ENCODE measurements around the gene TRRAP. TPM values are rescaled to one million over a fixed set of nuclear protein-coding genes. Genes with fewer than 3 reads are reported as not detected.
A peak's percentile ranks its signal among the peaks of the same experiment; 100 is the strongest.

The TRRAP gene
- total RNA-seq, 1 donor from 2014 or later = 35.6 TPM

DNA sequence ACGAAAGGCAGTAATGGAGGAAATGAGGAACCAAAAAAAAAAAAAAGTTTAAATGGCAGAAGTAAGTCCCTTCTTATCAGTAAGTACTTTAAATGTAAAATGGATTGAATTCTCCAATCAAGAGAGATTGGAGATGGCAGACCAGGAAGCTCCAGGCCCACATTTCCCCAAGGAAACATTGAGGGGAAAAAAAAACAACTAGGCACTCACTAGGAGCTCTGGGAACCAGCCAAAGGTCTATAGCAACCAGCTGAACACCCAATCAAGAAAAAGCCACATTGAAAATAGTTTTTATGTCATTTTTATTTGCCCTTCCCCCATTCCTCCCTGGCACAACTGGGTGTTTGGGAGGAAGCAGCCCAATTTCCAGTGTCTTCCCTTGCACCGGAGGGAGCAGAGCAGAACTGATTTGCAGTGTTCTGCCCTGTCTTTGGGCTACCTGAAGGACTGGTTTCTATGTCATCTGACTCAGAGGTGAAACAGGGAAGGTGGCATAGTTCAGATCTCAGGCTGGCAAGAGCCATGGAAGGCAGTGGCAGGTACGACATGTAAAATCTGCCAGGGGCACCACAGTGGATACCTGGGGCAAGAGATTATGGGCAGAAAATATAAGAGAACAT, 143.7 kb downstream of the TRRAP start:
- intact Hi-C loops (cut with DNase I) = no loop called here
- H3K36me3 ChIP-seq = peaks cover 10% of the 10 kb centered on the region
- no peaks in the 10 kb centered on the region for H3K27me3 ChIP-seq
- H3K27ac ChIP-seq = no peak overlapping the region
- DNase-seq (no peak), ATAC-seq (peak; percentile 34)
- no peak for TF ChIP-seq CTCF (IDR thresholded peaks at IDR 0.05)
- H3K9me3 ChIP-seq = no peaks in the 10 kb centered on the region
- H3K4me1 ChIP-seq = peaks cover 10% of the 10 kb centered on the region
- no peak overlapping the region for H3K4me3 ChIP-seq

GRCh38 chr7:99024066-99024465, 145.7 kb downstream of the TRRAP start:
- no peak overlapping the region for H3K4me3 ChIP-seq
- H3K27ac ChIP-seq = no peak overlapping the region
- ATAC-seq (no peak), DNase-seq (no peak)
- H3K36me3 ChIP-seq = peaks cover 24% of the 10 kb centered on the region
- H3K4me1 ChIP-seq = peaks cover 10% of the 10 kb centered on the region
- no peaks in the 10 kb centered on the region for H3K9me3 ChIP-seq
- intact Hi-C loops (cut with DNase I) = no loop called here
- no peaks in the 10 kb centered on the region for H3K27me3 ChIP-seq
- TF ChIP-seq CTCF (IDR thresholded peaks at IDR 0.05) = no peak

GRCh38 chr7:99027241-99027640, 148.9 kb downstream of the TRRAP start:
- no peak for TF ChIP-seq CTCF (IDR thresholded peaks at IDR 0.05)

GRCh38 chr7:99027841-99028240, 149.5 kb downstream of the TRRAP start:
- intact Hi-C loops (cut with DNase I) = no loop called here
- peak; percentile 12 for ATAC-seq
- H3K27ac ChIP-seq = no peak overlapping the region
- no peak for TF ChIP-seq CTCF (IDR thresholded peaks at IDR 0.05)
- no peak for DNase-seq
- peaks cover 52% of the 10 kb centered on the region for H3K36me3 ChIP-seq
- no peak overlapping the region for H3K4me3 ChIP-seq
- H3K27me3 ChIP-seq = no peaks in the 10 kb centered on the region
- H3K4me1 ChIP-seq = no peaks in the 10 kb centered on the region
- no peaks in the 10 kb centered on the region for H3K9me3 ChIP-seq

More at GRCh38 chr7:99027241-99027640, 148.9 kb downstream of the TRRAP start:
- DNase-seq (no peak), ATAC-seq (no peak)
- H3K9me3 ChIP-seq = no peaks in the 10 kb centered on the region
- no peak overlapping the region for H3K27ac ChIP-seq
- no peak overlapping the region for H3K4me3 ChIP-seq
- H3K27me3 ChIP-seq = no peaks in the 10 kb centered on the region
- H3K4me1 ChIP-seq = peaks cover 1% of the 10 kb centered on the region
- peaks cover 46% of the 10 kb centered on the region for H3K36me3 ChIP-seq
- intact Hi-C loops (cut with DNase I) = no loop called here

DNA sequence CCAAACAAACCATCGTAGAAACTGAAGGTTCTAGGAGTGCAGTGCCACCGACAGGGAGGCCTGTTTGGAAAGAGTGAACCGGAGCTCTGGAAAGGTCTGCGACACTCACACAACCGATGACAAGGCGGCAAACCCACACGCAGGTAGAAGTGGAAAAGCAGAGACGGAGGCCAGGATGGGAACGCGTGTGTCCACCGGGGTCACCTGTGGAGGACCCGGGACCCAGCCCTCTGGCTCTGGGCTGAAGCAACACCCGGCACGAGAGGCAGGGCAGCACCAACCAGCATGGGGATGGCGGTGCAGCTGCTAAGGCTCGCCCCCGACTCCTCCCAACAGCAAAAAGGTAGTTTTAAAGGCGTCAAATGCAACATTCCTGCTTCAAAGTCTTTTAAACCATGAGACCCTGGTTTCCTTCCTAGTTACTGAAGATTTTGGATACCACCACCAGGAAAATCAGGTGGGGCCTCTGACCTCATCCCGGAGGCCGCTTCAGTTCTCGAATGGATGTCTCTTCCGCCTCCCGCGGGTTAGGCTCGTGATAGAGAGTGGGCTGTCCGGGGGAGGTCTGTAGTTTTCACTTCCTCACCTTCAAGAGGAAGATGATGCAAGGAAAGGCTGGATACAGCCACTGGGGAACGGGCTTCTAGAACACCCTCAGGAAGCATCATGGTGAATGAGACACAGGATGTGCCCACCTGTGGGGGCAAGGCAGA, 150.1 kb downstream of the TRRAP start:
- ATAC-seq (peak; percentile 70), DNase-seq (no peak)

More for the DNA sequence above, 150.1 kb downstream of the TRRAP start:
- Histone ChIP-seq H3K9me3 (no peaks in the 10 kb centered on the region), H3K27me3 (no peaks in the 10 kb centered on the region), H3K4me1 (no peaks in the 10 kb centered on the region), H3K4me3 (no peak overlapping the region), H3K27ac (no peak overlapping the region), H3K36me3 (peaks cover 58% of the 10 kb centered on the region)
- TF ChIP-seq CTCF (IDR thresholded peaks at IDR 0.05) = no peak
- intact Hi-C loops (cut with DNase I) = no loop called here
